ENCODE measurements around the gene CMSS1. TPM values are rescaled to one million over a fixed set of nuclear protein-coding genes. Genes with fewer than 3 reads are reported as not detected.
A peak's percentile ranks its signal among the peaks of the same experiment; 100 is the strongest.
"Not testable (repeated sequence)": the region's sequence is repeated elsewhere in the genome, so short reads cannot be mapped to it uniquely, and the experiment has no call there.

Gene CMSS1
- total RNA-seq, 2 donors from 2014 or later: 88.5 to 101 TPM

- no peaks in the 10 kb centered on the region for H3K9me3 Mint-ChIP-seq
- no peaks in the 10 kb centered on the region for H3K36me3 Mint-ChIP-seq (ENCODE audit: insufficient read depth in 2 of 2)
- DNase-seq (no peak), ATAC-seq (replicated peaks in 1 of 2) (no peak)
- H3K27me3 Mint-ChIP-seq (ENCODE audit: low read depth): no peaks in the 10 kb centered on the region
- H3K4me1 Mint-ChIP-seq (ENCODE audit: low read depth): peaks cover 8% of the 10 kb centered on the region
- no peak overlapping the region for H3K27ac Mint-ChIP-seq
- no peak overlapping the region for H3K4me3 Mint-ChIP-seq
Measured at GRCh38 chr3:99833617-99834205, 16.0 kb downstream of the CMSS1 start.

DNA sequence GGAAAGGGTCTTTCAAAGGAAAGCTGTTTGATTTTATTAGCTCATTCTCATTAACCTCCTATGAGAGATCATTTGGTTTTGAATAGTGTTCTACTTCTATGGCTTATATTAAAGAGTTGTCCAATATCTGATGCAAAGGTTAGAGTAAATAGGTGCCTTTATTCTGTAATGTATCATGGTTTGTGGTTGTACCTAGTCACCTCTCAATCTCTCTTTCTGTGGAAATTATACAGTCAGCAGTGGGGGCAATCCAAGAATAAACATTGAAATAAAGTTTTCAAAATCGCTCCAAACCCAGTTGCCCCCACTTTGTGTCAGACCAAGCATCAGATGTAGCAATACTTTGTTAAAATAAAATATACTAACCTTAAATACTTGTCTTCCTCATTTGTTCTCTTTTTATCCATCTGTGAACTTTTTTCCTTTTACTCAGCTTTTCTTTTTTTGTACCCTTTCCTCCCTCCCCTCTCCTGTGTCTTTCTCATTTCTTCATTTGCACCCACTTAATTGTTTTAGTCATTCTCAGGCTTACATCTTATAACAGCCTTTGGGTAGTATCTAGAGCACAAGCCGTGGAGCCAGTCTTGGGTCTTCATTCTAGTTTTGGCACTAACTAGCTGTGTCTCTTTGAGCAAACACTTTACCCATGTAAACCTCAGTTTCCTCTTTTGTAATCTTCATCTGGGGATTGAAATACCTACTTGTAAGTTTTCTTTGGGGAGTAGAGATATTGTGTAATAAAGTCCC, 16.7 kb downstream of the CMSS1 start:
- Mint-ChIP-seq H3K4me1 (ENCODE audit: low read depth) (peaks cover 8% of the 10 kb centered on the region), H3K9me3 (no peaks in the 10 kb centered on the region), H3K36me3 (ENCODE audit: insufficient read depth in 2 of 2) (no peaks in the 10 kb centered on the region), H3K4me3 (no peak overlapping the region), H3K27me3 (ENCODE audit: low read depth) (no peaks in the 10 kb centered on the region), H3K27ac (no peak overlapping the region)
- no peak for DNase-seq
- ATAC-seq (replicated peaks in 1 of 2): peak; percentile 64 to 71

- Mint-ChIP-seq H3K36me3 (ENCODE audit: insufficient read depth in 2 of 2) (no peaks in the 10 kb centered on the region), H3K9me3 (no peaks in the 10 kb centered on the region), H3K27ac (no peak overlapping the region), H3K4me1 (ENCODE audit: low read depth) (no peaks in the 10 kb centered on the region), H3K4me3 (no peak overlapping the region), H3K27me3 (ENCODE audit: low read depth) (no peaks in the 10 kb centered on the region)
- no peak for ATAC-seq (replicated peaks in 1 of 2)
- DNase-seq: no peak
Measured at GRCh38 chr3:99836681-99837080, 19.0 kb downstream of the CMSS1 start.

GRCh38 chr3:99837715-99838114, 20.1 kb downstream of the CMSS1 start:
- Mint-ChIP-seq H3K9me3 (no peaks in the 10 kb centered on the region), H3K4me3 (no peak overlapping the region), H3K27me3 (ENCODE audit: low read depth) (no peaks in the 10 kb centered on the region), H3K27ac (no peak overlapping the region), H3K4me1 (ENCODE audit: low read depth) (no peaks in the 10 kb centered on the region), H3K36me3 (ENCODE audit: insufficient read depth in 2 of 2) (no peaks in the 10 kb centered on the region)
- no peak for ATAC-seq (replicated peaks in 1 of 2)
- DNase-seq: no peak

DNA sequence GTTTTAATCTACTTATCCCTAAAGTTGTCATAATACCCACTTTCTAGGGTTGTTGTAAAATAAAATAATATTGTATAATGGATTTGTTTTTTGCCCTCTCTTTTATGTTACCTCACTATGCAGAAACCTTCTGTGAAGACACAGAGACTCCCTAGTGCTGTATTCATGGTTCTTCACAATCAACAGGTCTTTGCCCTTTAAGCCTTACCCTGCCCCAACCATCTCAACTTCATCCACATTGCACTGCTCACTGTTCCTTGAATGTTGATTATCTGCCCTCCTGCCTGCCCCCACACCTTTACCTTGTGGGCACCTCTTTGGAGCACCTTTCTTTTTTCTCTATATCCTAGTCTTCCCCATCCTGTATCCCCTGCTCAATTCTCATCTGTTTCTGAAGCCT, 21.1 kb downstream of the CMSS1 start:
- H3K36me3 Mint-ChIP-seq (ENCODE audit: insufficient read depth in 2 of 2): no peaks in the 10 kb centered on the region
- H3K9me3 Mint-ChIP-seq: no peaks in the 10 kb centered on the region
- H3K27me3 Mint-ChIP-seq (ENCODE audit: low read depth): no peaks in the 10 kb centered on the region
- no peak overlapping the region for H3K27ac Mint-ChIP-seq
- H3K4me3 Mint-ChIP-seq: no peak overlapping the region
- no peaks in the 10 kb centered on the region for H3K4me1 Mint-ChIP-seq (ENCODE audit: low read depth)
- DNase-seq (no peak), ATAC-seq (replicated peaks in 1 of 2) (no peak)

DNA sequence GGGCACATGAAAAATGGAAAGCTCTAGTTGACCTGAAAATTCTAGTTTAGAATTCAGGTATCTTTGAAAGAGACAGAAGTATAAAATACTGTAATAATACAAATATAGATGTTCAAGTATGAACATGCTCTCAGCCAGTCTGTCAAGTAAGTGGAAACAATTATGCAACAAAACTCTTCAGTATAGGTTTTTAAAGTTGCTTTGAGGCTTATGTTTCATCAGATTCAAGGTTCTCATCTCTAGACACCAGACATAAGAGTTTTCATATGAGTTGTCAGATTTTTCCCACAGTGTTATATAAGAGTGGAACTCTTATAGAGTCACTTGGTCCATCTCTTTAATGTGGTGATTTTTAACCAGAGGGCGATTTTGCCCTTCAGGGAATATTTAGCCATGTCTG, 22.0 kb downstream of the CMSS1 start:
- Mint-ChIP-seq H3K36me3 (ENCODE audit: insufficient read depth in 2 of 2) (no peaks in the 10 kb centered on the region), H3K4me3 (no peak overlapping the region), H3K27ac (no peak overlapping the region), H3K4me1 (ENCODE audit: low read depth) (peaks cover 7% of the 10 kb centered on the region), H3K27me3 (ENCODE audit: low read depth) (no peaks in the 10 kb centered on the region), H3K9me3 (no peaks in the 10 kb centered on the region)
- ATAC-seq (replicated peaks in 1 of 2): peak; percentile 45 to 51
- no peak for DNase-seq

DNA sequence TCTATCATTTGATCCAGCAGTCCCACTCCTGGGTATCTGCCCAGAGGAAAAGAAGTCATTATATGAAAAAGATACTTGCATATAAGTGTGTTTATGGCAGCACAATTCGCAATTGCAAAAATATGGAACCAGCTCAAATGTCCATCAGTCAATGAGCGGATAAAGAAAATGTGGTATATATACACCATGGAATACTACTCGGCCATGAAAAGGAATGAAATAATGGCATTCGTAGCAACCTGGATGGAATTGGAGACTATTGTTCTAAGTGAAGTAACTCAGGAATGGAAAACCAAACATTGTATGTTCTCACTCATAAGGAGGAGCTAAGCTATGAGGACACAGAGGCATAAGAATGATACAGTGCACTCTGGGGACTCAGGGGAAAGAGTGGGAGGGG, 24.3 kb downstream of the CMSS1 start:
- H3K4me1 Mint-ChIP-seq (ENCODE audit: low read depth): peaks cover 26% of the 10 kb centered on the region
- not testable (repeated sequence) for H3K9me3 Mint-ChIP-seq; ATAC-seq (replicated peaks in 1 of 2); H3K27ac Mint-ChIP-seq; H3K27me3 Mint-ChIP-seq (ENCODE audit: low read depth); H3K36me3 Mint-ChIP-seq (ENCODE audit: insufficient read depth in 2 of 2); H3K4me3 Mint-ChIP-seq; DNase-seq

- H3K27me3 Mint-ChIP-seq (ENCODE audit: low read depth): no peaks in the 10 kb centered on the region
- H3K4me1 Mint-ChIP-seq (ENCODE audit: low read depth): peaks cover 26% of the 10 kb centered on the region
- H3K27ac Mint-ChIP-seq: no peak overlapping the region
- no peak overlapping the region for H3K4me3 Mint-ChIP-seq
- DNase-seq (no peak), ATAC-seq (replicated peaks in 1 of 2) (peak; percentile 37 to 45)
- H3K36me3 Mint-ChIP-seq (ENCODE audit: insufficient read depth in 2 of 2): no peaks in the 10 kb centered on the region
- no peaks in the 10 kb centered on the region for H3K9me3 Mint-ChIP-seq
Measured at GRCh38 chr3:99842826-99843589, 25.3 kb downstream of the CMSS1 start.

GRCh38 chr3:99843590-99844258, 26.1 kb downstream of the CMSS1 start:
- Mint-ChIP-seq H3K4me1 (ENCODE audit: low read depth) (peaks cover 26% of the 10 kb centered on the region), H3K27ac (no peak overlapping the region), H3K36me3 (ENCODE audit: insufficient read depth in 2 of 2) (no peaks in the 10 kb centered on the region), H3K27me3 (ENCODE audit: low read depth) (no peaks in the 10 kb centered on the region), H3K4me3 (no peak overlapping the region), H3K9me3 (no peaks in the 10 kb centered on the region)
- DNase-seq (no peak), ATAC-seq (replicated peaks in 1 of 2) (peak in 1 of 2 donors; percentile 9)

GRCh38 chr3:99845331-99845730, 27.7 kb downstream of the CMSS1 start:
- H3K9me3 Mint-ChIP-seq: no peaks in the 10 kb centered on the region
- H3K36me3 Mint-ChIP-seq (ENCODE audit: insufficient read depth in 2 of 2): no peaks in the 10 kb centered on the region
- DNase-seq (no peak), ATAC-seq (replicated peaks in 1 of 2) (no peak)
- no peaks in the 10 kb centered on the region for H3K27me3 Mint-ChIP-seq (ENCODE audit: low read depth)
- H3K27ac Mint-ChIP-seq: peak overlapping the region; percentile 18
- no peak overlapping the region for H3K4me3 Mint-ChIP-seq
- peaks cover 26% of the 10 kb centered on the region for H3K4me1 Mint-ChIP-seq (ENCODE audit: low read depth)

DNA sequence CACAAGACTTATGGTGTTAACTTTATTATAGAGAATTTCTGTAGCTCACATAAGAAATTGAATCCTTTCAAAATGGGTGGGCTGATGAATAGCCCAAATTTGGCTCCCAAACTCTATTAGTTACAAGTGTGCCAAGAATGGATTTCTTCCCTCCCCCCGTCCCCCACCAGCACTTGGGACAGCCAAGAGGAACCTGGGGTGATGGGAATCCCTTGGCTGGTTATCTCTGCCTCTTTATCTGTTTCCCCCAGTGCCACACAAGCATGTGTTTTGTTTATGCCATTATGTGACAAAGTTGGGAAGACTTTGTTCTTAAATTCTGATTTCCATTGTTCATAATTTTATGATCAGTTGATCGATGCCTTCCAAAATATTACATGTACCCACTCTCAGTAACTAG, 28.3 kb downstream of the CMSS1 start:
- no peak overlapping the region for H3K27ac Mint-ChIP-seq
- no peaks in the 10 kb centered on the region for H3K9me3 Mint-ChIP-seq
- no peaks in the 10 kb centered on the region for H3K36me3 Mint-ChIP-seq (ENCODE audit: insufficient read depth in 2 of 2)
- H3K27me3 Mint-ChIP-seq (ENCODE audit: low read depth): no peaks in the 10 kb centered on the region
- H3K4me3 Mint-ChIP-seq: no peak overlapping the region
- peaks cover 26% of the 10 kb centered on the region for H3K4me1 Mint-ChIP-seq (ENCODE audit: low read depth)
- ATAC-seq (replicated peaks in 1 of 2) (no peak), DNase-seq (no peak)

DNA sequence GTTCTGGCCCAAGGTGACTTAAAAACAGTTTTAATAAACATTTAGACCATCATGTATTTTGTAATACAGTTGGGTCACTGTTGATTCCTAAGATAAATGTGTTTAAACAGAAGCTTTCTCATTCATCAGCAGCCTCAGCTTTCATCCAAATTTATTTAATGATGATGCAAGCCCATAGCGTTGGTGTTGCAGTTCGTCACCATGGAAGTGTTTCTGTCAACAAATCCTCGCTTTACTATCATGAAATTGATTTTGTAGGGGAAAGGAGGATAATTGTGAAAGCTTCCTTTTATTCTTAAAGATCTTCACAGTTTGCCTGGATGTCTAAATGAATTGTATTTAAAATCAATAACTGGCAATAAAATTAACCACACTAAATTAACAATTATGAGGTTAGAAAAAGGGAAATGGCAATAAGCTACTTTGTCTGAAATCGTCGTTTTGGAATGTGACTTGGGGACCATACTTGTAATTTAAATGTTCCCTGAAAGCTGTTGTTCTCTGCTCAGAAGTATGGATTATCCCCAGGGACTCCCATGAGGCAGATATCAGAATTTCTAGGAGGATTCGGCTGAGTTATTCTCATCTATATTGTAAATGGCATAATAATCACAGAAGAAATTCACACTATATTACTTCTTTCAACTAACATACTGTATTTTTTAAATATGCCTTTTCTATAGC, 29.0 kb downstream of the CMSS1 start:
- ATAC-seq (replicated peaks in 1 of 2): no peak
- H3K36me3 Mint-ChIP-seq (ENCODE audit: insufficient read depth in 2 of 2): no peaks in the 10 kb centered on the region
- H3K9me3 Mint-ChIP-seq: no peaks in the 10 kb centered on the region
- H3K27ac Mint-ChIP-seq: no peak overlapping the region
- H3K4me3 Mint-ChIP-seq: no peak overlapping the region
- no peak for DNase-seq
- no peaks in the 10 kb centered on the region for H3K27me3 Mint-ChIP-seq (ENCODE audit: low read depth)
- H3K4me1 Mint-ChIP-seq (ENCODE audit: low read depth): peaks cover 26% of the 10 kb centered on the region

DNA sequence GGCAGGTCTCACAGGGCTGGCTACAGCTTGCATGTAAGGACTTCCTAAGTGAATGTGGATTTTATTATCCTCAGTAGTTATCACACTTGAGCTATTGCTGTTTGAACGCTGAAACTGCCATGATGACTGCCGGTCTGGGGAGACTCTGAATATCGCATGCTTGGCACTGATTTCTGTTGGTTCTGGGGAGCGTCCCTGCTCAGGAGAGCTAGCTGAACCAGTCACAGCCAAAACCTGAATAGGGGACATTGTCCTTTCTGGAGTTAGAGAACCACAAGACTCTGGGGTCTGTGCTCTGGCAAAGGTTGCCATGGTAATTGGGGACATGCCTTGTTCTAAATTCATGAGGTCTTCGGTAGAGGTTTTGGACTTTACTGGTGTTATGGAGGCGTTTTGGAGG, 30.8 kb downstream of the CMSS1 start:
- no peak overlapping the region for H3K27ac Mint-ChIP-seq
- no peaks in the 10 kb centered on the region for H3K27me3 Mint-ChIP-seq (ENCODE audit: low read depth)
- H3K4me1 Mint-ChIP-seq (ENCODE audit: low read depth): peaks cover 26% of the 10 kb centered on the region
- H3K4me3 Mint-ChIP-seq: no peak overlapping the region
- H3K36me3 Mint-ChIP-seq (ENCODE audit: insufficient read depth in 2 of 2): peaks cover 0 to 1% of the 10 kb centered on the region in 2 donors
- no peak for ATAC-seq (replicated peaks in 1 of 2)
- H3K9me3 Mint-ChIP-seq: no peaks in the 10 kb centered on the region
- DNase-seq: no peak
